Activated CD4-positive, CD25-positive, alpha-beta regulatory T cell treated with anti-CD3 and anti-CD28 coated beads, Interleukin-2, amount 50 U/mL, for 72 hours (primary cell): ENCODE results near the gene DNAJC16.
"Not testable (repeated sequence)": the region's sequence is repeated elsewhere in the genome, so short reads cannot be mapped to it uniquely, and the experiment has no call there.

ENCODE experiments used
- DNase-seq: peaks from one replicate; pipeline ENCODE4 v3.0.0; 2021

The DNAJC16 gene

GRCh38 chr1:15526490-15527339, at the start of gene DNAJC16:
Gene DNAJC16 (plus strand): TSS chr1:15526848. CDS start chr1:15529106, 2,258 bp downstream.
- peak; percentile 92 for DNase-seq

GRCh38 chr1:15476927-15477326, 49.7 kb upstream of the DNAJC16 start:
- DNase-seq: no peak

GRCh38 chr1:15477646-15478212, 48.9 kb upstream of the DNAJC16 start:
- no peak for DNase-seq

GRCh38 chr1:15479654-15480347, 46.8 kb upstream of the DNAJC16 start:
- no peak for DNase-seq

- DNase-seq: not testable (repeated sequence)
Observed at GRCh38 chr1:15482455-15482854, 44.2 kb upstream of the DNAJC16 start.

- not testable (repeated sequence) for DNase-seq
Observed at GRCh38 chr1:15482983-15483543, 43.6 kb upstream of the DNAJC16 start.

GRCh38 chr1:15483971-15484370, 42.7 kb upstream of the DNAJC16 start:
- DNase-seq: no peak

GRCh38 chr1:15484443-15484842, 42.2 kb upstream of the DNAJC16 start:
- DNase-seq: not testable (repeated sequence)

GRCh38 chr1:15485636-15486035, 41.0 kb upstream of the DNAJC16 start:
- no peak for DNase-seq

GRCh38 chr1:15486844-15487610, 39.6 kb upstream of the DNAJC16 start:
- not testable (repeated sequence) for DNase-seq

GRCh38 chr1:15488371-15488770, 38.3 kb upstream of the DNAJC16 start:
- DNase-seq: no peak

GRCh38 chr1:15489052-15489736, 37.5 kb upstream of the DNAJC16 start:
- no peak for DNase-seq

- not testable (repeated sequence) for DNase-seq
Observed at GRCh38 chr1:15491010-15491409, 35.6 kb upstream of the DNAJC16 start.

- no peak for DNase-seq
Observed at GRCh38 chr1:15492596-15492995, 34.1 kb upstream of the DNAJC16 start.

GRCh38 chr1:15493869-15494390, 32.7 kb upstream of the DNAJC16 start:
- DNase-seq: no peak

- no peak for DNase-seq
Observed at GRCh38 chr1:15500184-15501178, 26.2 kb upstream of the DNAJC16 start.

GRCh38 chr1:15501208-15502032, 25.2 kb upstream of the DNAJC16 start:
- peak; percentile 52 for DNase-seq

GRCh38 chr1:15504436-15504835, 22.2 kb upstream of the DNAJC16 start:
- DNase-seq: no peak

- DNase-seq: no peak
Observed at GRCh38 chr1:15506831-15507230, 19.8 kb upstream of the DNAJC16 start.
